IPS DF 6.9 (cell line): ENCODE data around the gene SCN4A.
"Not testable (repeated sequence)": the region's sequence is repeated elsewhere in the genome, so short reads cannot be mapped to it uniquely, and the experiment has no call there.

Experiments used
- DNase-seq: peaks from one replicate; pipeline ENCODE4 v3.0.0-alpha.2; 2013; ENCODE audit warnings: low read depth, low spot score
- H3K27ac ChIP-seq: one replicate; pipeline ENCODE4 v1.5.1; 2013; ENCODE audit warnings: low read length, control low read depth
- H3K27me3 ChIP-seq: 2 replicates; pipeline ENCODE4 v1.6.1; 2013; ENCODE audit warnings: mild to moderate bottlenecking, low read length; ENCODE audit not compliant: control insufficient read depth, insufficient read depth
- H3K36me3 ChIP-seq: 2 replicates; pipeline ENCODE4 v1.6.1; 2013; ENCODE audit warnings: low read length; ENCODE audit not compliant: control insufficient read depth, insufficient read depth
- H3K4me1 ChIP-seq: 2 replicates; pipeline ENCODE4 v1.6.1; 2013; ENCODE audit warnings: low read length; ENCODE audit not compliant: control insufficient read depth, insufficient read depth
- H3K4me3 ChIP-seq: 2 replicates; pipeline ENCODE4 v1.5.1; 2013; ENCODE audit warnings: mild to moderate bottlenecking, low read length
- H3K9me3 ChIP-seq: 2 replicates; pipeline ENCODE4 v1.6.1; 2013; ENCODE audit warnings: low read length, inconsistent platforms; ENCODE audit not compliant: control insufficient read depth, insufficient read depth
- WGBS: extraction: QIAGEN DNeasy Blood & Tissue Kit; methylation state at CpG from one replicate; pipeline ENCODE4 v1.1.7; 2013; ENCODE audit warnings: mixed read lengths, missing lambda C conversion rate; ENCODE audit not compliant: insufficient read length, insufficient coverage; 5-methylcytosine and 5-hydroxymethylcytosine counted together

Gene SCN4A

GRCh38 chr17:63894821-63895220 lies 77.9 kb downstream of the SCN4A start:
- not testable (repeated sequence) for H3K4me3 ChIP-seq, H3K36me3 ChIP-seq, DNase-seq, H3K9me3 ChIP-seq, H3K4me1 ChIP-seq, H3K27ac ChIP-seq, H3K27me3 ChIP-seq
- WGBS: no CpG with 5 or more reads among the region's 10 CpGs

DNA sequence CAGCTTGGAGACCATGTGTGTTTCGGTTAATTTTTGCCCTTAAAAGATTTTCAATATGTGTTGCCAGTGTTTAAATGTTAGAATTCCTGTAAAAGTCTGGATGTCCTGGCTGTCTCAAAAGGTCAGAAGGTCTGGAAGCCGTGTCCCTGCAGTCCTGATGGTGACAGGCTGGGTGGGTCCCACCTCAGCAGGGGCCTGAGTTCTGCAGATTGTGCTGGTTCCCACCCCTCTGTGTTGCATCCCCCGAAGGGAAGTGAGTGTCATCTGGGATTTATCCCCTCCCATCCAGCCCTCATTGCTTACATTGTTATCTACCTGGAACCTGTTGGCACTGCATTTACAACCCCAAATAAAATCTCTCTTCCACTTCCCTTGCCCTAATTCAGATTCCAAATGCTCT lies 78.7 kb downstream of the SCN4A start:
- WGBS: no CpG with 5 or more reads among the region's 3 CpGs
- DNase-seq, H3K27me3 ChIP-seq, H3K9me3 ChIP-seq, H3K4me3 ChIP-seq, H3K27ac ChIP-seq, H3K4me1 ChIP-seq, H3K36me3 ChIP-seq: not testable (repeated sequence)

DNA sequence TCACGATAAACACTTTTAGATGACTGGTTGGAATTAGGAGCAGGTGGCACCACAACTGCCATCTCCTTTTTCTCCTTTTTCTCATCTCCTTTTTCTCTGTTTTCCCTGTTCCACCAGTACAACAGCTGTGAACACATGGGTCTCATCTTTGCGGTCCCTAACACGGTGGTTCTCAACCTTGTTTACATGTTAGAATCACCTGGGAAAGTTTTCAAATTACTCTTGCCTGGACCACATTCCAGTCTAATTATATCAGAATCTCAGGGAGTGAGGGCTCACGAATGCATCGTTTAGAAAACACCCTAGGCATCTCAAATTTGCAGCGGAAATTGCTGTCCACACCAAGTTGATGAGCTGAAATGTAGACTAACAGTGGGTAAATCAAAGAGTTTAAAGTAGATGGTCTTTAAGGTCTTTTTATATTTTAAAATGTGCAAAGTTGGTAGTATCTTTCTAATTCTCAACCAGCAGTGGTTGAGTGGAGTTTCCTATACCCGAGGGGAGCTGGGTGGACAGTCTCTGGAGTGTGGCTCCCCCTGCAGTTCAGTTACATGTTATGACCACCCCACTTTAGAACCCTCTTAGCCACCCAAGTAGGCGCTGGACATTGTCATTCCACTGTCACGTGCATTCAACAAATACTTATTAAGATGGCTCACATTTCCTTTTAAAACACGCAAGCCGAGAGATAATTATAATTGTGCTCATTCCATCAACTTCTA lies 80.2 kb downstream of the SCN4A start:
- H3K4me1 ChIP-seq, H3K9me3 ChIP-seq, H3K4me3 ChIP-seq, H3K36me3 ChIP-seq, H3K27me3 ChIP-seq, H3K27ac ChIP-seq, DNase-seq: not testable (repeated sequence)
- no CpG with 5 or more reads among the region's 11 CpGs for WGBS

DNA sequence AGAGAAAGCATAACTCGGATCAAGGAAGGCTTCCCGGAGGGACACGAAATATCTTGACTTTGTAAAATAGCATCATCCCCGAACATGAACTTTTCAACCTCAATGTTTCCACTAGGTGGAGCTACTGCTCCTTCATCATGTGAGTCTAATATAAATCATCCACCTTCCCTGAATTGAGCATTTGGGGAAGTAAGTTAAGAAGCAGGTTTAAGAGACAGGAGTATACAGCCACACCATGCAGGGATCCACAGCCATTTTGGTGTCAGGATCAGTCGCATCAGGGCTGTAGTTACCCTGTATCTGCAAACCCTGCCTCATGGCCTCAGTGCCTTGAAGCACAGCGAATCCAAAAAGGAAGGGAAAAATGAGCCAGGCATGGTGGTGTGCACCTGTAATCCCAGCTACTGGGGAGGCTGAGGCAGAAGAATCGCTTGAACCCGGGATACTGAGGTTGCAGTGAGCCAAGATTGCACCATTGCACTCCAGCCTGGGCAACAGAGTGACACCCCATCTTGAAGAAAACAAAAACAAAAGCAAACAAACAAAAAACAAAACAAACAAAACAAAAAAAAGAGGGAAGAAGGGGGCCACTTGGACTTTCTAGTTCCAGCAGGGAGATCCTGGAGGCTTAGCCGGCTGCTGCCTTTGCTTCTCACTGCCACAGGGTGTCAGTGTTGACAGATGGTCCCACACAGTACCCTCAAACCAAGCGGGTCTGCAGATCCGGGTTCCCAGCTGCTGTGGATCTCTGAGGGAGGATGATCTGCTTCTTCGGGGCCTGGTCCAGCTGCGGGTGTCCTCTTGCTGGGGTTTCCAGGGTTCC lies 83.5 kb downstream of the SCN4A start:
- DNase-seq, H3K27me3 ChIP-seq, H3K36me3 ChIP-seq, H3K4me1 ChIP-seq, H3K9me3 ChIP-seq, H3K27ac ChIP-seq, H3K4me3 ChIP-seq: not testable (repeated sequence)
- WGBS: no CpG with 5 or more reads among the region's 13 CpGs
